Omental fat pad (tissue), 4 donors: ENCODE data around the gene TDRD7. TPM values are rescaled to one million over a fixed set of nuclear protein-coding genes. Genes with fewer than 3 reads are reported as not detected.

Experiments
- ATAC-seq: fragments of 150-250 bp; one replicate; pipeline ENCODE4 v1.9.1; 2016; ENCODE audit warnings: mild to moderate bottlenecking, moderate library complexity; ENCODE audit not compliant: low FRiP score
- DNase-seq: peaks from one replicate; pipeline ENCODE4 v3.0.0-alpha.2; 2019; ENCODE audit warnings: low spot score
- total RNA-seq, 4 donors: library from RNA; depleted of rRNA; stranded (reverse); fragments of >200 nt; gene quantifications; one replicate each; pipeline ENCODE4 v1.1.0, GENCODE V29; 2016
- TF ChIP-seq, protein P1 (sequence below), 3 donors: fragments of 450-650 bp; IDR thresholded peaks; one replicate each; pipeline ENCODE4 v1.5.1; 2016 to 2017; ENCODE audit warnings: antibody characterized with exemption in 3 of 3, mild to moderate bottlenecking in 3 of 3, moderate library complexity in 2 of 3

TDRD7 gene
- total RNA-seq, 4 donors from 2014 or later, result 8.0 to 18.1 (median 11.1) TPM

GRCh38 chr9:97475059-97475458 lies 63.2 kb downstream of the TDRD7 start:
- ATAC-seq, result no peak
- no peak for DNase-seq
- TF ChIP-seq, protein P1, sequence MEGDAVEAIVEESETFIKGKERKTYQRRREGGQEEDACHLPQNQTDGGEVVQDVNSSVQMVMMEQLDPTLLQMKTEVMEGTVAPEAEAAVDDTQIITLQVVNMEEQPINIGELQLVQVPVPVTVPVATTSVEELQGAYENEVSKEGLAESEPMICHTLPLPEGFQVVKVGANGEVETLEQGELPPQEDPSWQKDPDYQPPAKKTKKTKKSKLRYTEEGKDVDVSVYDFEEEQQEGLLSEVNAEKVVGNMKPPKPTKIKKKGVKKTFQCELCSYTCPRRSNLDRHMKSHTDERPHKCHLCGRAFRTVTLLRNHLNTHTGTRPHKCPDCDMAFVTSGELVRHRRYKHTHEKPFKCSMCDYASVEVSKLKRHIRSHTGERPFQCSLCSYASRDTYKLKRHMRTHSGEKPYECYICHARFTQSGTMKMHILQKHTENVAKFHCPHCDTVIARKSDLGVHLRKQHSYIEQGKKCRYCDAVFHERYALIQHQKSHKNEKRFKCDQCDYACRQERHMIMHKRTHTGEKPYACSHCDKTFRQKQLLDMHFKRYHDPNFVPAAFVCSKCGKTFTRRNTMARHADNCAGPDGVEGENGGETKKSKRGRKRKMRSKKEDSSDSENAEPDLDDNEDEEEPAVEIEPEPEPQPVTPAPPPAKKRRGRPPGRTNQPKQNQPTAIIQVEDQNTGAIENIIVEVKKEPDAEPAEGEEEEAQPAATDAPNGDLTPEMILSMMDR (IDR thresholded peaks at IDR 0.05), result no peak

DNA sequence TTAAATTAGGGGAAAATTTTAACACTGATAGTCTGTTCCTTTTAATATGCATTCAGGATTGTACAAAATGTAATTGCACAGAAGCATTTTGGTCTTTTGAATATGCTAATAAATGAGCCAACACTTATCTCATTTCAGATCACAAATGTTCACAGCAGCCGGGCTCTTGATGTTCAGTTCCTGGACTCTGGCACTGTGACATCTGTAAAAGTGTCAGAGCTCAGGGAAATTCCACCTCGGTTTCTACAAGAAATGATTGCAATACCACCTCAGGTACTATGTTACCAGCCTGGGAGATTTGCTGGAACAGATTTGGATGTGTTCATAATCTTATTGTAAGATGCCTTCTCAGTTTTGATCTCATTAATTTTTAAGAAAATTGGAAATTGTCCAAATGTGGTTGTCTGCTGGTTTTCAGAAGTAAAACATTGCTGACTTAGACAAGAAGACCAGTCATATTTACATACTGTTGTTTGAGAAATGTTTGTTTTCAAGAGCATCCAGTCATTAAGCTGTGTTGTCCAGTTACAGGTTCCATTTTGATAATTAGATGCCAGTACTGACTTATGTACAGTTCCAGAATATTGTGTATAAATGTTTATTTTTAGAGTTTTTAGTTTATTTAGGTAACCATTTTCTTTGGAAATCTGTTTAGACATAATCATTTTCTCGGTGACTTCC lies 66.5 kb downstream of the TDRD7 start:
- ATAC-seq (no peak), DNase-seq (no peak)
- TF ChIP-seq, protein P1 (IDR thresholded peaks at IDR 0.05), result no peak

DNA sequence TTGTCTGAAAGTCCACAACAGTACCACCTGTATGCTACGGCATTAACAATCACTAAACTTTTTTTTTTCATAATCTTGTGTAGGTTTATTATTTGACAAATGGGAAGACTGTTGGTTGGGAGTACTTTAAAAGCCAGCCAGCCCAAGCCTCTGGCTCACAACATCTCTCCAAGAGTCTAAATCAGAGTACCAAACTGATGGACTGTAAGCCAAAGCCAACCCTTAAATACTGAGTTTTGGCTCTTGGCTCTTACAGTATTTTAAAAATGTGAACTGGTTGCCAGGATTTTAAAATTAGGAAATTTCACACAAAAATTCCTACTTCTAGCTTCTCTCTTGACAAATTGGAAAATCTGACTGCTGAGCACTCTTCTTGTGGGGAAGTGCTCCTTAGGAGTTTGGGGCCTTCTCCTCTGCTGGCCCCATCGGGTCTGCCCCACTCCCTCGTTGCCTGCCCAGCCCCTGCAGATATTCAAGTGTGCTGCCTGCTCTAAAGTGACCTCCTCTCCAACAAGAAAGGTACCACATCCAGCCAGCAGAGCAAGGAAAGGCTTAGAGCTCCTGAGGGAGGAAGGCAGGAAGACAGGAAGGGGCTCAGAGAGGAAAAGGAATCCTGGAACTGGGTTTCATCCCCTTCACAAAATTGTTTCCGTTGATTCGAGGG lies 67.7 kb downstream of the TDRD7 start:
- no peak for DNase-seq
- TF ChIP-seq, protein P1 (IDR thresholded peaks at IDR 0.05), result no peak
- peak; percentile 69 for ATAC-seq

GRCh38 chr9:97480174-97480573 lies 68.3 kb downstream of the TDRD7 start:
- DNase-seq (no peak), ATAC-seq (peak; percentile 20)
- TF ChIP-seq, protein P1 (IDR thresholded peaks at IDR 0.05), result no peak

DNA sequence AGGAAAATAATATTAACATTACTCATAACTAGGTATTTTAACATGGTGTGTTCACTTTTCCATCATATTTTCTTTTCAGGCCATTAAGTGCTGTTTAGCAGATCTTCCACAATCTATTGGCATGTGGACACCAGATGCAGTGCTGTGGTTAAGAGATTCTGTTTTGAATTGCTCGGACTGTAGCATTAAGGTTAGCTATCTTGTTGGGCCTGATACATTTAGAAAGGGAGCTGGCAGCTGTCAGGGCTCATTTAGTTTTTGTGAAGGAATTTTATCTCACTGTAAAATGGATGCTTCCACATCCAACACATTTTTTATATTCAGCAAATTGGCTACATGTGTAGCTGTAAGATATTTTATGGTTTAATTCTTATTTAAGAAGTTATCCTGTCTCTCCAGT lies 68.9 kb downstream of the TDRD7 start:
- TF ChIP-seq, protein P1 (IDR thresholded peaks at IDR 0.05), result no peak
- ATAC-seq, result no peak
- DNase-seq, result no peak

GRCh38 chr9:97484134-97484533 lies 72.2 kb downstream of the TDRD7 start:
- DNase-seq (no peak), ATAC-seq (no peak)
- TF ChIP-seq, protein P1 (IDR thresholded peaks at IDR 0.05), result no peak

- DNase-seq (no peak), ATAC-seq (no peak)
- TF ChIP-seq, protein P1 (IDR thresholded peaks at IDR 0.05), result no peak
Observed at GRCh38 chr9:97487107-97487506, 75.2 kb downstream of the TDRD7 start.
